DMS79 (cell line): ENCODE results near the gene PCDHGA9.
"Not testable (repeated sequence)": the region's sequence is repeated elsewhere in the genome, so short reads cannot be mapped to it uniquely, and the experiment has no call there.

Source experiments
- DNase-seq: peaks from one replicate; lab custom pipeline; 2025; lab: John Stamatoyannopoulos, UW

PCDHGA9 gene

DNA sequence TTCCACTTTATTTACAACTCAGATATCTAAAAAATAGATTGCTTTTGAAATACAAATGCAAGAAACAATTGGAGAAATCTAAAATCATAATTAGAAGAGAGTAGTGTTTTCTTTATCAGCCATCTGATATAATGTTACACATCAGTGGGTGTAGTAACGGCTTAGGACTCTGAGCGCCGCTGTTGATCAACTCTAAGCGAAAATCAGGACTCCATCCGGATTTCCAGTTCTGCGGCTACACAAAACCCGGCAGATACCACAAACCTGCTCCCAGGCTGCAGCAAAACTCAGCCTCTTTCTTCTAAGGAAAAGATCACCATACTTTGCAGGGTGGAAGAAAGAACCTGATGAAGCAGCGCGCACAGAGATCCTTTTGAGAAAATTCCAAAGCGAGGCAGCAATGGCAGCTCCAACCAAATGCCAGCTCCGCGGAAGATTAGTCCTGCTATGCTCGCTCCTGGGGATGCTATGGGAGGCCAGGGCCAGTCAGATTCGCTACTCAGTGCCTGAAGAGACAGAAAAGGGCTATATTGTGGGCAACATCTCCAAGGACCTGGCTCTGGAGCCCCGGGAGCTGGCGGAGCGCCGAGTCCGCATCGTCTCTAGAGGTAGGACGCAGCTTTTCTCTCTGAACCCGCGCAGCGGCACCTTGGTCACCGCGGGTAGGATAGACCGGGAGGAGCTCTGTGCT lies at the start of gene PCDHGA9:
TSS of gene PCDHGA9 (plus strand) at position 226 of the 691 bp plus-strand sequence. CDS start at position 401, 175 bp downstream.
- DNase-seq: no peak

- no peak for DNase-seq
Measured at GRCh38 chr5:141354900-141355469, 47.6 kb upstream of the PCDHGA9 start, which contains the start of gene PCDHGA4. Gene PCDHGA4 (plus strand): TSS chr5:141355021. CDS start chr5:141355108, 87 bp downstream.

DNA sequence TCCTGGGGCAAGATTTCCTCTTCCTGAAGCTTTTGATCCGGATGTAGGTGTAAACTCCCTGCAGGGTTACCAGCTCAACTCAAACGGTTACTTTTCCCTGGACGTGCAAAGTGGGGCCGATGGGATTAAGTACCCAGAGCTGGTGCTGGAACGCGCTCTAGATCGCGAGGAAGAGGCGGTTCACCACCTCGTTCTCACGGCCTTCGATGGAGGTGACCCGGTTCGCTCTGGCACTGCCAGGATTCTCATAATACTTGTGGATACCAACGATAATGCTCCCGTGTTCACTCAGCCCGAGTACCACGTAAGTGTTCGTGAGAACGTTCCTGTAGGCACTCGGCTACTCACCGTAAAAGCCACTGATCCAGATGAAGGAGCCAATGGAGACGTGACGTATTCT lies 46.9 kb upstream of the PCDHGA9 start:
- no peak for DNase-seq

DNA sequence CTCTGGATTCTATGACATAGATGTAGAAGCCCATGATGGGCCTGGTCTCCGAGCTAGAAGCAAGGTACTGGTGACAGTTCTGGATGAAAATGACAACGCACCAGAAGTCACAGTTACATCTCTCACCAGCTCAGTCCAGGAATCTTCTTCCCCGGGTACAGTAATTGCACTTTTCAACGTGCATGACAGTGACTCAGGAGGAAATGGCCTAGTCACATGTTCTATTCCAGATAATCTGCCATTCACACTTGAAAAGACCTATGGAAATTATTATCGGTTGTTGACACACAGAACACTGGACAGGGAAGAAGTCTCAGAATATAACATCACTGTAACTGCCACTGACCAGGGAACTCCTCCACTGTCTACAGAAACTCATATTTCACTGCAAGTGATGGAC lies 46.4 kb upstream of the PCDHGA9 start:
- DNase-seq: no peak

GRCh38 chr5:141356950-141357349 lies 45.6 kb upstream of the PCDHGA9 start:
- DNase-seq: no peak

- no peak for DNase-seq
Measured at GRCh38 chr5:141359790-141360426, 42.7 kb upstream of the PCDHGA9 start, which contains the start of gene PCDHGB2. Gene PCDHGB2 (plus strand): TSS chr5:141359994. CDS start chr5:141360136, 142 bp downstream.

DNA sequence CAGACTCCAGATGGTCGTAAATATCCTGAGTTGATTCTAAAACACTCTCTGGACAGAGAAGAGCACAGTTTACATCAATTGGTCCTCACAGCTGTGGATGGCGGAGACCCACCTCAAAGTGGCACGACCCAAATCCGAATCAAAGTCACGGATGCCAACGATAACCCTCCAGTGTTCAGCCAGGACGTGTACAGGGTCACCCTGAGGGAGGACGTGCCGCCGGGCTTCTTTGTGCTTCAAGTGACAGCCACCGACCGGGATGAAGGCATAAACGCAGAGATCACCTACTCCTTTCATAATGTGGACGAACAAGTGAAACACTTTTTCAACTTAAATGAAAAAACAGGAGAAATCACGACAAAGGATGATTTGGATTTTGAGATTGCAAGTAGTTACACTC lies 41.9 kb upstream of the PCDHGA9 start:
- DNase-seq: no peak

- DNase-seq: no peak
Measured at GRCh38 chr5:141362719-141363118, 39.9 kb upstream of the PCDHGA9 start.

- no peak for DNase-seq
Measured at GRCh38 chr5:141363952-141364660, 38.5 kb upstream of the PCDHGA9 start, which contains the start of gene PCDHGA5. Gene PCDHGA5 (plus strand): TSS chr5:141364162. CDS start chr5:141364331, 169 bp downstream.

GRCh38 chr5:141366016-141366896 lies 36.3 kb upstream of the PCDHGA9 start:
- no peak for DNase-seq

DNA sequence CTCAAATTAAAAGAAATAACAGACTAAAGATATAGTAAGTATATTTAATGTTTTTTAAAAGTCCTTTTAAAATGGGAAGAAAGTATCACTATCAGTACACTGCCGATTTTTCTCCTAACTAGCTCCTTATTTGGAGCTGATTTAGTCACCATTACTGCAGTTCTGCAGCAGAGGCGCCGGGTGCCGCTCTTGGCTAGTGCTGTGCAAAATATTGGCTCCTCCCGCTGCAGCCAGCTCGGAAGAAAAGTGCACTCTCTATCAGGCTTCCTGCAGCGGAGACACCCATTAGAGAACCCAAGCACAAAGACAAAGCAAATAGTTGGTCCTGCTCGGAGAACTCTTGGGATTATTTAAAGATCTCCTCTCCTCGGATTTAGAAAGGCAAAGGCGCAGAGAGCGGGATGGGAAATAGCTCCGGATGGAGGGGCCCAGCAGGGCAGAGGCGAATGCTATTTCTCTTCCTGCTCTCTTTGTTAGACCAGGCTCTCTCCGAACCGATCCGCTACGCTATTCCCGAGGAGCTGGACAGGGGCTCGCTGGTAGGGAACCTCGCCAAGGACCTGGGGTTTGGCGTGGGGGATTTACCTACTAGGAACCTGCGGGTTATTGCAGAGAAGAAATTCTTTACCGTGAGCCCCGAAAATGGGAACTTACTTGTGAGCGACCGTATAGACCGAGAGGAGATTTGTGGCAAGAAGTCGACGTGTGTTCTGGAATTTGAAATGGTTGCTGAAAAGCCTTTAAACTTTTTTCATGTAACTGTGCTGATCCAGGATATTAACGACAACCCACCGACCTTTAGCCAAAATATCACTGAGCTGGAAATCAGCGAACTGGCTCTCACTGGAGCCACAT lies 32.4 kb upstream of the PCDHGA9 start, which contains the start of gene PCDHGB3:
TSS of gene PCDHGB3 (plus strand) at position 249 of the 855 bp plus-strand sequence. CDS start at position 402, 153 bp downstream.
- DNase-seq: no peak

- no peak for DNase-seq
Measured at GRCh38 chr5:141371572-141372475, 30.8 kb upstream of the PCDHGA9 start.

DNA sequence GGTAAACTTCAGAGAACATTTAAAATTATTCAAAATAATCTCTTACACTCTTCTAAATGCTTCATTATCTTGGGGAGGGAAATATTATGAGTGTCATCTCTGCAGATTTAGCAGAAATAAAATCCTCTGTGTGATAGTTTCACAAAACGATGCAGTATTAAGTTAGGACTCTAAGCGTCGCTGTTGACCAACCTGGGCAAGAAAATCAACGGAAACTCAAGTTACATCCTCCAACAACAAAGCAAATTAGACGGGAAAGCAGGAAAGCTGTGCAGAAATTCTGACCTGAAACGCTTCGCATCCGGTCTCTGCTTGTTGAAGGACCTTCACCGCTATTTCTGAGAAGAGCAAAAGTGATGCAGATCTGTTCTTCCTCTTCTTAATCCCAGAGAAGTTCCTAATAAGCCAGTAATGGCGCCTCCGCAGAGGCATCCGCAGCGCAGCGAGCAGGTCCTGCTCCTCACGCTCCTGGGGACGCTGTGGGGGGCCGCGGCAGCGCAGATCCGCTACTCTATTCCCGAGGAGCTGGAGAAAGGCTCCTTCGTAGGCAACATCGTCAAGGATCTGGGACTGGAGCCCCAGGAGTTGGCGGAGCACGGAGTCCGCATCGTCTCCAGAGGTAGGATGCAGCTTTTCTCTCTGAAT lies 28.8 kb upstream of the PCDHGA9 start, which contains the start of gene PCDHGA6:
TSS of gene PCDHGA6 (plus strand) at position 219 of the 645 bp plus-strand sequence. CDS start at position 412, 193 bp downstream.
- DNase-seq: no peak

DNA sequence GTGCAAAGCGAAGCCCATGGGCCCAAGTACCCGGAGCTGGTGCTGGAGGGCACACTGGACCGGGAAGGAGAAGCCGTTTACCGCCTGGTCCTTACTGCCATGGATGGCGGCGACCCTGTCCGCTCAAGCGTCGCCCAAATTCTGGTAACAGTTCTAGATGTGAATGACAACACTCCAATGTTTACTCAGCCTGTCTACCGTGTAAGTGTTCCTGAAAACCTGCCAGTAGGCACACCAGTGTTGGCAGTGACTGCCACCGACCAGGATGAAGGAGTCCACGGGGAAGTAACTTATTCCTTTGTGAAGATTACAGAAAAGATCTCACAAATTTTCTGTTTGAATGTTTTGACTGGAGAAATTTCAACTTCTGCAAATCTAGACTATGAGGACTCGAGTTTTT lies 28.0 kb upstream of the PCDHGA9 start:
- DNase-seq: no peak

- not testable (repeated sequence) for DNase-seq
Measured at GRCh38 chr5:141375444-141376155, 27.0 kb upstream of the PCDHGA9 start.

DNA sequence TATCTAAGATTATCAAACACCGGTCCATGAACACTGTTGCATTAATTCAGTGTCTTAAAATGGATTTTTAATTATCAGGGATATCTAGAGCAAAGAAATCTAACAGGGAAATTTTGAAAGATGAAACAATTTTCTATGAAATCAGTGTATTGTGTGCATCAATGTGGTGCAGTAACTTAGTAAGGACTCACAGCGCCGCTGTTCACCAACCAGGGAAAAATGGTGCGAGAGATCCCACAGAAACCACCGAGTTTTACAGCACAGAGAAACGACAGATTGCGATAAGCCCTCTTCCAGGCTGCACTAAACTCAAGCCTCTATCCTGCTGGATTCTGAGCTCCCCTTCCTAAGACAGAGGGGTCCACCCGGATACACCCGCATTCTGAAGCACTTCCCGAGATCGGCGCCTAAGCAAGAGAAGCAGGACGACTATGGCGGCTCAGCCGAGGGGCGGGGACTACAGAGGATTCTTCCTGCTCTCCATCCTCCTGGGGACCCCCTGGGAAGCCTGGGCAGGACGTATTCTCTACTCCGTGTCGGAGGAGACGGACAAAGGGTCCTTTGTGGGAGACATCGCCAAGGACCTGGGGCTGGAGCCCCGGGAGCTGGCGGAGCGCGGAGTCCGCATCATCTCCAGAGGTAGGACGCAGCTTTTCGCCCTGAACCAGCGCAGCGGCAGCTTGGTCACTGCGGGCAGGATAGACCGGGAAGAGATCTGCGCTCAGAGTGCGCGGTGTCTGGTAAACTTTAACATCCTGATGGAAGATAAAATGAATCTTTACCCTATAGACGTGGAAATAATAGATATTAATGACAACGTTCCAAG lies 19.9 kb upstream of the PCDHGA9 start, which contains the start of gene PCDHGA7:
TSS of gene PCDHGA7 (plus strand) at position 274 of the 826 bp plus-strand sequence. CDS start at position 432, 158 bp downstream.
- DNase-seq: no peak

- no peak for DNase-seq
Measured at GRCh38 chr5:141383345-141383744, 19.2 kb upstream of the PCDHGA9 start.
